NOMO-1 treated with DMSO at 0.1 percent for 48 hours (cell line): ENCODE results near the gene CD86.
"Not testable (repeated sequence)": the region's sequence is repeated elsewhere in the genome, so short reads cannot be mapped to it uniquely, and the experiment has no call there.

ENCODE experiments used
- DNase-seq: peaks from one replicate; lab custom pipeline; 2025; ENCODE audit not compliant: unreplicated experiment; lab: John Stamatoyannopoulos, UW

The CD86 gene

GRCh38 chr3:122146466-122146865 lies 91.3 kb downstream of the CD86 start:
- no peak for DNase-seq

DNA sequence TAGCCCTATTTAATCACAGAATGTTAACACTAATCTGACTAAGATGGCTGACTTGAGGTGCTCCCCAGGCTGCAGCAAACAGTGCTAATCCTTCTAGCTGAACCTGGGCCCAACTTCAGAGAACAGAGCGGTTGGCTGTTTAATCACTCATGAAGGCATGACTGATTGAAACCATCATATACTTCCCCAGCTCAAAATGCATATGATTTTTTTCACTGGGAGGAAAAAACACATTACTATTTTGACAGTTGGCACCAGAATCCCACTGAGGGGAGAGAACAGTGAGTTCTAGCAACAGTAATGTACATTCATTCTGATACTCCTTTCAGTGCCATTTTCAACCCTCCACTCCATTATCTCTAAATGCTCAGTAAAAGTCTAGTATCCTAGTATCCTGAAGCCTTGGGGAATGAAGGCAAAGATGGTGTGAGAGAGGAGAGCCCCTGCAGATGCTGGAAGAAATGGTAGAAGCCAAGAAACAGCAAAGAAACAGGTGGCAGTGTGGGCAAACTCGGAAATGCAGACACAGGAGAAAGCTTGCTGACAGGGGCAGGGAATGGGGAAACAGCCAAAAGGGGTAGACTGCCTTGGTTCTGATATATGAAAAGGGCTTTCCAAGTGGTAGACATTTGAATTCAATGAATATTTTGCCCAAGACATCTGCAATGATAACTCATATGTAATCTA lies 93.9 kb downstream of the CD86 start:
- DNase-seq, result no peak

DNA sequence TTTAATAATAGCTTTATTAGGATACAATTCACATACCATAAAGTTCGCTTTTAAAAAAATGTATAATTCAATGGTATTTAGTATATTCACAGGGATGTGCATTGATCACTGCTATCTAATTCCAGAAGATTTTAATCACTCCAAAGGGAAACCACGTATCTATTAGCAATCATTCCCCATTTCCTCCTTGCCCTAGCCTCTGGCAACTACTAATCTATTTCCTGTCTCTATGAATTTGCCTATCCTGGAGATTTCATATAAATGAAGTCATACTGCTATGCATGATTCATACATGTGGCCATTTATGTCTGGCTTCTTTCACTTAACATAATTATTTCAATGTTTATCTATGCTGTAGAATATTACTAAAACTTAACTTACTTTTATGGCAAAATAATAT lies 96.3 kb downstream of the CD86 start:
- DNase-seq, result no peak

- not testable (repeated sequence) for DNase-seq
Observed at GRCh38 chr3:122164983-122165382, 109.8 kb downstream of the CD86 start.

GRCh38 chr3:122167630-122168029 lies 112.5 kb downstream of the CD86 start:
- no peak for DNase-seq

DNA sequence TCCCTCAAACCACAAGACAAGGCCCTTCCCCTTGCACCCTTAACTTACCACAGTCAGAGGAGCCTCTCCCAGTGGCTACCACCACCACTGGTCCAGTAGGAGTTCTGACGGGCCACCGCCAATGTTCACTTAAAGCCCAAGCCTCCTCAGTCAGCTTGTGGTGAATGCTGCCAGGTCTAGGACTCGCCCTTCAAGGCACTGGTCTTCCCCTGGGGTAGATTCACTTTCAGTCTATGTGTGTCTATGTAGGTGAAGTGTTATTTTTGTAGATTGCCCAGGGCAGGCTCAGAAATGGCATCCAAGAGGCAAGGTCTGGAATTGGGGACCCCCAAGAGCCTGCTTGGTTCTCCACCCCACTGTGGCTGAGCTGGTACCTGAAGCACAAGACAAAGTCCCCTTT lies 112.9 kb downstream of the CD86 start:
- DNase-seq, result no peak

GRCh38 chr3:122169911-122170310 lies 114.7 kb downstream of the CD86 start:
- DNase-seq, result no peak
